Measurements from ENCODE around the gene CNN1. TPM values are rescaled to one million over a fixed set of nuclear protein-coding genes. Genes with fewer than 3 reads are reported as not detected.

CNN1 gene
- total RNA-seq, 1 experiment from 2014 or later: 15.7 TPM

DNA sequence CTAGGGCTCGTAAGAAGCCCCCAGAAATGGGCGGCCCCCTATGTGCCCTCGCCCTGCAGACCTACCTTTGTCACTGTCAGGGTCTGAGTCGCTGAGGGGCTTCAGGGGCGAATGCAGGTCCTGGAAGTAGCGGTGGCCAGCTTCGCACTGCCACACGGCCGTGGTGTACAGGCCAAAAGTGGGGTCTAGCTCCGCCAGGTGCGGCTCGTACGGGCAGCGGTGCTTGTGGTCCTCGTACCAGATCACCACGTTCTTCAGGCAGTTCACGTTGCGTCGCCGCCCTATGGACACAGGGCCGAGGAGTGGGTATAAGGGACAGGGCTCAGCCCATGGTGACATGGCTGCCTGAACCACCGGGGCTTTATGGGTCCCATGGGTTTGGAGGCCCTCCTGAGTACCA, 42.8 kb upstream of the CNN1 start:
- Histone ChIP-seq H3K23me2 (ENCODE audit: insufficient read length, low read depth, low read length, poor library complexity, severe bottlenecking) (peaks cover 3% of the 10 kb centered on the region), H2AK5ac (ENCODE audit: insufficient read length, low read length) (no peak overlapping the region), H3K9ac (ENCODE audit: extremely low read depth, insufficient read length, low read length) (no peak overlapping the region), H3T11ph (ENCODE audit: low read length) (no peak overlapping the region), H2AFZ (ENCODE audit: low read length) (no peak overlapping the region), H4K8ac (replicated peaks; ENCODE audit: insufficient read length, low read depth, low read length) (no peak overlapping the region), H2BK12ac (ENCODE audit: insufficient read length, low read depth, low read length) (no peak overlapping the region), H3K18ac (ENCODE audit: insufficient read length, low read depth, low read length) (no peak overlapping the region), H2BK120ac (ENCODE audit: low read depth, low read length, poor library complexity, severe bottlenecking) (no peak overlapping the region), H3K4me2 (ENCODE audit: insufficient read depth, insufficient read length, low read length) (no peak overlapping the region), H3K79me1 (ENCODE audit: insufficient read depth, low read depth, low read length, poor library complexity, severe bottlenecking) (no peaks in the 10 kb centered on the region), H3K4me1 (ENCODE audit: insufficient read depth, low read length) (no peaks in the 10 kb centered on the region), H4K20me1 (ENCODE audit: control insufficient read depth, insufficient read depth, insufficient read length) (no peaks in the 10 kb centered on the region), H3K14ac (ENCODE audit: insufficient read depth, low read length) (no peak overlapping the region), H3K27me3 (ENCODE audit: insufficient read depth, low read length) (no peaks in the 10 kb centered on the region), H2BK15ac (ENCODE audit: low read depth, low read length) (no peak overlapping the region), H4K5ac (ENCODE audit: insufficient read length, low read depth, low read length) (no peak overlapping the region), H3K23ac (ENCODE audit: insufficient read length, low read depth, low read length) (no peak overlapping the region), H3K79me2 (ENCODE audit: insufficient read depth, low read length) (no peaks in the 10 kb centered on the region), H2BK5ac (ENCODE audit: insufficient read length, low read length) (no peak overlapping the region), H2BK20ac (ENCODE audit: low read depth, low read length, poor library complexity, severe bottlenecking) (no peak overlapping the region), H3K9me3 (ENCODE audit: control insufficient read depth, low read depth, low read length) (no peaks in the 10 kb centered on the region), H3K4ac (ENCODE audit: low read depth, low read length) (no peak overlapping the region), H3K56ac (ENCODE audit: insufficient read length, low read depth, low read length) (no peak overlapping the region), H4K91ac (ENCODE audit: insufficient read length, low read depth, low read length) (no peak overlapping the region), H3K27ac (ENCODE audit: insufficient read length, low read depth, low read length) (no peak overlapping the region)
- Mint-ChIP-seq H3K4me3 (no peak overlapping the region), H3K27ac (no peak overlapping the region), H3K4me1 (peaks cover 1 to 3% of the 10 kb centered on the region in 2 experiments; a peak in 3 of 4 replicates), H3K27me3 (ENCODE audit: low read depth) (no peaks in the 10 kb centered on the region), H3K36me3 (ENCODE audit: insufficient read depth in 1 of 3, low read depth in 3 of 3) (peaks cover 2 to 23% (median 12%) of the 10 kb centered on the region in 3 experiments; a peak in 4 of 7 replicates), H3K9me3 (no peaks in the 10 kb centered on the region)
- DNase-seq: no peak
- no CpG with 5 or more reads among the region's 22 CpGs for WGBS (ENCODE audit: extremely low coverage, insufficient read length, low lambda C conversion rate)
- TF ChIP-seq, protein P1, sequence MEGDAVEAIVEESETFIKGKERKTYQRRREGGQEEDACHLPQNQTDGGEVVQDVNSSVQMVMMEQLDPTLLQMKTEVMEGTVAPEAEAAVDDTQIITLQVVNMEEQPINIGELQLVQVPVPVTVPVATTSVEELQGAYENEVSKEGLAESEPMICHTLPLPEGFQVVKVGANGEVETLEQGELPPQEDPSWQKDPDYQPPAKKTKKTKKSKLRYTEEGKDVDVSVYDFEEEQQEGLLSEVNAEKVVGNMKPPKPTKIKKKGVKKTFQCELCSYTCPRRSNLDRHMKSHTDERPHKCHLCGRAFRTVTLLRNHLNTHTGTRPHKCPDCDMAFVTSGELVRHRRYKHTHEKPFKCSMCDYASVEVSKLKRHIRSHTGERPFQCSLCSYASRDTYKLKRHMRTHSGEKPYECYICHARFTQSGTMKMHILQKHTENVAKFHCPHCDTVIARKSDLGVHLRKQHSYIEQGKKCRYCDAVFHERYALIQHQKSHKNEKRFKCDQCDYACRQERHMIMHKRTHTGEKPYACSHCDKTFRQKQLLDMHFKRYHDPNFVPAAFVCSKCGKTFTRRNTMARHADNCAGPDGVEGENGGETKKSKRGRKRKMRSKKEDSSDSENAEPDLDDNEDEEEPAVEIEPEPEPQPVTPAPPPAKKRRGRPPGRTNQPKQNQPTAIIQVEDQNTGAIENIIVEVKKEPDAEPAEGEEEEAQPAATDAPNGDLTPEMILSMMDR (conservative IDR thresholded peaks at IDR 0.05): no peak
